B cell (primary cell): ENCODE measurements around the gene PLA2G4F. TPM values are rescaled to one million over a fixed set of nuclear protein-coding genes. Genes with fewer than 3 reads are reported as not detected.

Experiments
- ATAC-seq: fragments of 200-7000 bp; cut with Tn5 transposase; one replicate; pipeline ENCODE4 v1.10.0; 2021; ENCODE audit warnings: low read depth, mild to moderate bottlenecking, moderate number of reproducible peaks, moderate library complexity
- CTCF ChIA-PET: fragments of 350-600 bp; sonication (Branson Sonifier 250); formaldehyde crosslinking; loops from one replicate; lab custom pipeline; 2021; ENCODE audit warnings: antibody characterized with exemption, inconsistent platforms; lab: Charles Lee
- POLR2A ChIA-PET: fragments of 350-600 bp; sonication (Branson Sonifier 250); formaldehyde crosslinking; loops from one replicate; lab custom pipeline; 2021; ENCODE audit warnings: antibody characterized with exemption; lab: Charles Lee
- DNase-seq: peaks from one replicate; pipeline ENCODE4 v3.0.0; 2013
- H2AFZ ChIP-seq: 2 replicates; pipeline ENCODE4 v1.6.1; 2012; ENCODE audit warnings: mild to moderate bottlenecking, low read depth, low read length; ENCODE audit not compliant: insufficient read depth, poor library complexity, severe bottlenecking
- H3K27ac ChIP-seq, 2 donors: 1 replicate in 1 of 2; 2 replicates in 1 of 2; pipeline ENCODE4 v1.5.1; 2012 to 2013; ENCODE audit warnings: low read length in 2 of 2, mild to moderate bottlenecking in 2 of 2, moderate library complexity in 1 of 2
- H3K27me3 ChIP-seq, 4 experiments: fragments of 200-600 bp in 1 of 4; sonication (generic) in 1 of 4; replicated peaks in 1 of 4; 1 replicate in 2 of 4; 2 replicates in 2 of 4; pipeline versions ENCODE4 v1.6.1 to v1.7.0; 2013 to 2016; ENCODE audit warnings: low read length in 3 of 4, mild to moderate bottlenecking in 2 of 4, mixed read lengths in 1 of 4, moderate library complexity in 1 of 4; ENCODE audit not compliant: insufficient read depth in 4 of 4, control insufficient read depth in 3 of 4; ENCODE audit errors: control extremely low read depth in 1 of 4
- H3K36me3 ChIP-seq, 2 experiments: replicated peaks in 1 of 2; 1 replicate in 1 of 2; 2 replicates in 1 of 2; pipeline versions ENCODE4 v1.6.1 to v1.7.1; 2013; ENCODE audit warnings: low read length in 1 of 2; ENCODE audit not compliant: insufficient read depth in 2 of 2, control insufficient read depth in 1 of 2; ENCODE audit errors: control extremely low read depth in 1 of 2, extremely low read depth in 1 of 2
- H3K4me1 ChIP-seq, 2 donors: fragments of 200-600 bp in 1 of 2; sonication (generic) in 1 of 2; 1 replicate in 1 of 2; 2 replicates in 1 of 2; pipeline versions ENCODE4 v1.5.1 to v1.6.1; 2013 to 2017; ENCODE audit warnings: low read length in 2 of 2; ENCODE audit not compliant: control insufficient read depth in 2 of 2, insufficient read depth in 2 of 2
- H3K4me2 ChIP-seq: replicated peaks from 2 replicates; pipeline ENCODE3; 2012; ENCODE audit warnings: mild to moderate bottlenecking, low read depth, low read length; ENCODE audit not compliant: poor library complexity, severe bottlenecking
- H3K4me3 ChIP-seq, 5 experiments: fragments of 200-600 bp in 1 of 5; sonication (generic) in 1 of 5; 1 replicate in 3 of 5; 2 replicates in 2 of 5; pipeline versions ENCODE4 v1.5.1 to v1.7.0; 2011 to 2016; ENCODE audit warnings: low read length in 4 of 5, mild to moderate bottlenecking in 4 of 5, low read depth in 2 of 5, control low read depth in 1 of 5, moderate library complexity in 1 of 5; ENCODE audit not compliant: insufficient read depth in 1 of 5; ENCODE audit errors: control extremely low read depth in 1 of 5, extremely low read depth in 1 of 5
- H3K79me2 ChIP-seq: fragments of 200-600 bp; sonication (generic); one replicate; pipeline ENCODE4 v1.6.0; 2016; ENCODE audit warnings: low read length; ENCODE audit not compliant: control insufficient read depth, insufficient read depth
- H3K9ac ChIP-seq: fragments of 200-600 bp; sonication (generic); 2 replicates; pipeline ENCODE4 v1.6.1; 2017; ENCODE audit warnings: mild to moderate bottlenecking, low read length, moderate library complexity
- H3K9me3 ChIP-seq, 3 donors: one replicate each; pipeline versions ENCODE4 v1.6.1 to v1.7.1; 2013; ENCODE audit warnings: low read length in 2 of 3; ENCODE audit not compliant: control insufficient read depth in 2 of 3, insufficient read depth in 1 of 3; ENCODE audit errors: control extremely low read depth in 1 of 3
- H4K20me1 ChIP-seq: 2 replicates; pipeline ENCODE4 v1.6.0; 2012; ENCODE audit warnings: mild to moderate bottlenecking, low read length; ENCODE audit not compliant: insufficient read depth, control insufficient read depth, poor library complexity, severe bottlenecking
- H3K27ac Mint-ChIP-seq: one replicate; pipeline ENCODE4 v1.8.0; 2021; ENCODE audit warnings: mixed read lengths
- H3K27me3 Mint-ChIP-seq: one replicate; pipeline ENCODE4 v1.8.0; 2021; ENCODE audit warnings: mixed read lengths
- H3K4me1 Mint-ChIP-seq: one replicate; pipeline ENCODE4 v1.8.0; 2021; ENCODE audit warnings: mixed read lengths
- H3K4me3 Mint-ChIP-seq: one replicate; pipeline ENCODE4 v1.8.0; 2021; ENCODE audit warnings: mixed read lengths
- H3K9me3 Mint-ChIP-seq: one replicate; pipeline ENCODE4 v1.8.0; 2022; ENCODE audit warnings: mixed read lengths; ENCODE audit not compliant: insufficient read depth
- EZH2 ChIP-seq: IDR thresholded peaks from 2 replicates; pipeline ENCODE4 v1.6.1; 2012; ENCODE audit warnings: borderline replicate concordance, low read depth, mild to moderate bottlenecking, moderate library complexity, low read length; ENCODE audit not compliant: insufficient read depth, poor library complexity, severe bottlenecking
- WGBS: methylation state at CpG from one replicate; pipeline ENCODE4 v1.1.5; 2013; ENCODE audit warnings: missing lambda C conversion rate; ENCODE audit not compliant: insufficient coverage; 5-methylcytosine and 5-hydroxymethylcytosine counted together
- intact Hi-C: fragments of 100-400 bp; cut with micrococcal nuclease; formaldehyde crosslinking; loops from one replicate; pipeline ENCODE4 v1.10.0; 2022
- polyA plus RNA-seq: library from polyadenylated mRNA; depleted of rRNA; stranded (reverse); fragments of >200 nt; gene quantifications from 2 replicates; pipeline ENCODE4 v1.2.3, GENCODE V29; 2012
- total RNA-seq, 2 donors: library from RNA; stranded (reverse); fragments of 120-200 nt in 1 of 2; gene quantifications; 1 replicate in 1 of 2; 2 replicates in 1 of 2; pipeline versions ENCODE4 v1.2.3 to v1.2.4, GENCODE V29; 2013 to 2022
- TF ChIP-seq, protein P1 (sequence below): fragments of 200-600 bp; IDR thresholded peaks from one replicate; pipeline ENCODE4 v1.8.0; 2022; ENCODE audit warnings: antibody characterized with exemption, mild to moderate bottlenecking

The PLA2G4F gene
- total and polyA plus RNA-seq, 2 donors (not counting 1 experiment from before 2014, with no cell fraction given): not detected

DNA sequence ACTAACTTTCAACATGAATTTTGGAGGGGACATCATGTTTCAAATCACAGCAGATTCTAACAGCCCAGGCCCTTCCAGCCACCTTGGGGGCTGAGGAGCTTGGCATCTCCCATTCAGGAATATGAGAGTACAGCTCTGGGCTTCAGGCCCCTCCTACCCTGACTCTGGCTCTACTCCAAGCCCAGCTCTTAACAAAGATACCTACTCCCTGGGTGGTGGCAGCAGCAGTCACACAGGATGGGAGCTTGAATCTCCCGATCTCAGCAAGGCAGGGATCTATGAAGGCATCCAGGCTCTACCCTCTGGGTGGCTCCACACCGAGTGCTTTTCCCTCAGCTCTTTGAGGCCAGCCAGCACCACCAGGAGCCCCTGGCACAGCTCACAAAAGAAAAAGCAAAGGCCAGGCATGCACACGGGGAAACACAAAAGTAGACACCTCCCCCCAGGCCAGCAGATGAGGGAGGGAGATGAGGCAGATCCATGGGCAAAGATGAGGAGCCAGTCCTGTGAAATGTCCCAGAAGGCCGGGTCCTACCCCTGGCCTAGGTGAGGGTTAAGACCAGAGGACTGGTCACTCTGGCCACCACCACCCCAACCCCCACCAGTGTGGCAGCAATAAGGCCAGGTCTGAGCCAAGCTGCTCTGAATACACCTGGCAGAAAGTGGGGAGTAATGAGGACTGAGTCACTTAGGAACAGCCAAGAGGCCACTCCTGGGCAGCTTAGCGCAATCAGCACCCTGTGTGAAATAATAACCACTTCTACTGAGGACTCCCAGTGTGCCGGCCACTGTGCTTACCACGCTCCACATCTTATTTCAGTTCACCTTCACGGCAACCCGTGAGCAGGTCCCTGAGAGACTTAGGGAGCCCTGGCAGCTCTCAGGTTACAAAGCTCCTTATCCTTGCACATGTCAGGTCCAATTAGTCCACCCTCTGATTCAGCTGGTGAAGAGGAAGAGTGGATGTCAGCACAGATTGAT lies 24.3 kb downstream of the PLA2G4F start:
- TF ChIP-seq, protein P1, sequence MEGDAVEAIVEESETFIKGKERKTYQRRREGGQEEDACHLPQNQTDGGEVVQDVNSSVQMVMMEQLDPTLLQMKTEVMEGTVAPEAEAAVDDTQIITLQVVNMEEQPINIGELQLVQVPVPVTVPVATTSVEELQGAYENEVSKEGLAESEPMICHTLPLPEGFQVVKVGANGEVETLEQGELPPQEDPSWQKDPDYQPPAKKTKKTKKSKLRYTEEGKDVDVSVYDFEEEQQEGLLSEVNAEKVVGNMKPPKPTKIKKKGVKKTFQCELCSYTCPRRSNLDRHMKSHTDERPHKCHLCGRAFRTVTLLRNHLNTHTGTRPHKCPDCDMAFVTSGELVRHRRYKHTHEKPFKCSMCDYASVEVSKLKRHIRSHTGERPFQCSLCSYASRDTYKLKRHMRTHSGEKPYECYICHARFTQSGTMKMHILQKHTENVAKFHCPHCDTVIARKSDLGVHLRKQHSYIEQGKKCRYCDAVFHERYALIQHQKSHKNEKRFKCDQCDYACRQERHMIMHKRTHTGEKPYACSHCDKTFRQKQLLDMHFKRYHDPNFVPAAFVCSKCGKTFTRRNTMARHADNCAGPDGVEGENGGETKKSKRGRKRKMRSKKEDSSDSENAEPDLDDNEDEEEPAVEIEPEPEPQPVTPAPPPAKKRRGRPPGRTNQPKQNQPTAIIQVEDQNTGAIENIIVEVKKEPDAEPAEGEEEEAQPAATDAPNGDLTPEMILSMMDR: no peak
- Histone ChIP-seq H3K4me2 (no peak overlapping the region), H3K79me2 (no peaks in the 10 kb centered on the region), H3K9me3 (no peaks in the 10 kb centered on the region), H3K27me3 (peaks cover 0 to 11% (median 3%) of the 10 kb centered on the region in 4 experiments), H3K36me3 (no peaks in the 10 kb centered on the region), H3K27ac (no peak overlapping the region), H2AFZ (no peak overlapping the region), H3K9ac (no peak overlapping the region), H3K4me1 (no peaks in the 10 kb centered on the region), H3K4me3 (no peak overlapping the region), H4K20me1 (no peaks in the 10 kb centered on the region)
- no peaks in the 10 kb centered on the region for H3K4me1 Mint-ChIP-seq
- POLR2A ChIA-PET: no interaction called here
- DNase-seq (no peak), ATAC-seq (no peak)
- intact Hi-C loops: no loop called here
- H3K27me3 Mint-ChIP-seq: peaks cover 29% of the 10 kb centered on the region
- CTCF ChIA-PET: interaction anchor here (0.8 kb wide), 1 partner anchor 13 kb away, joined by 3 read pairs; no protein-coding TSS in a partner anchor
- H3K9me3 Mint-ChIP-seq: no peaks in the 10 kb centered on the region
- WGBS: 98% methylated on average over 5 of the region's 9 CpGs
- H3K4me3 Mint-ChIP-seq: no peak overlapping the region
- H3K27ac Mint-ChIP-seq: no peak overlapping the region

GRCh38 chr15:42131006-42131405 lies 25.4 kb downstream of the PLA2G4F start:
- Histone ChIP-seq H4K20me1 (no peaks in the 10 kb centered on the region), H3K27me3 (peaks cover 0 to 11% (median 3%) of the 10 kb centered on the region in 4 experiments), H3K36me3 (no peaks in the 10 kb centered on the region), H3K79me2 (no peaks in the 10 kb centered on the region), H3K4me3 (no peak overlapping the region), H3K4me2 (no peak overlapping the region), H2AFZ (no peak overlapping the region), H3K4me1 (no peaks in the 10 kb centered on the region), H3K9me3 (no peaks in the 10 kb centered on the region), H3K27ac (no peak overlapping the region), H3K9ac (no peak overlapping the region)
- H3K4me3 Mint-ChIP-seq: no peak overlapping the region
- ChIA-PET POLR2A (no interaction called here), CTCF (no interaction called here)
- no peak overlapping the region for H3K27ac Mint-ChIP-seq
- intact Hi-C loops: no loop called here
- TF ChIP-seq, protein P1: no peak
- TF ChIP-seq EZH2: no peak
- no peaks in the 10 kb centered on the region for H3K9me3 Mint-ChIP-seq
- WGBS: 100% methylated on average over 1 of the region's 1 CpG
- H3K4me1 Mint-ChIP-seq: no peaks in the 10 kb centered on the region
- H3K27me3 Mint-ChIP-seq: peaks cover 29% of the 10 kb centered on the region
- no peak for DNase-seq
- ATAC-seq: no peak
